Stimulated activated CD4-positive, alpha-beta T cell treated with anti-CD3 and anti-CD28 coated beads, Interleukin-12 subunit alpha, Interleukin-12 subunit beta, amount 100 ng/mL, for 48 hours (primary cell): ENCODE measurements around the gene LRRC51.

ENCODE experiments used
- DNase-seq, 3 donors: peaks; one replicate each; pipeline ENCODE4 v3.0.0-alpha.2; 2020; ENCODE audit warnings: low read depth in 2 of 3, low spot score in 1 of 3

Gene LRRC51

GRCh38 chr11:72069787-72070251 lies 10.8 kb upstream of the LRRC51 start:
- DNase-seq: no peak

- no peak for DNase-seq
These were observed 10.2 kb upstream of the LRRC51 start for GRCh38 chr11:72070491-72070890.

GRCh38 chr11:72072348-72072747 lies 8.3 kb upstream of the LRRC51 start:
- DNase-seq: no peak

- DNase-seq: no peak
These were observed 5.5 kb upstream of the LRRC51 start for GRCh38 chr11:72075109-72075508.

- no peak for DNase-seq
These were observed 4.9 kb upstream of the LRRC51 start for GRCh38 chr11:72075756-72076155.

- no peak for DNase-seq
These were observed 2.2 kb upstream of the LRRC51 start for GRCh38 chr11:72078477-72078876.

GRCh38 chr11:72079819-72080325 lies 778 bp upstream of the LRRC51 start:
- no peak for DNase-seq

GRCh38 chr11:72081184-72081644 lies 564 bp downstream of the LRRC51 start:
- DNase-seq: no peak

GRCh38 chr11:72081821-72082453 lies 1.3 kb downstream of the LRRC51 start:
- no peak for DNase-seq

GRCh38 chr11:72083414-72083813 lies 2.8 kb downstream of the LRRC51 start:
- DNase-seq: no peak

- no peak for DNase-seq
These were observed 3.4 kb downstream of the LRRC51 start for GRCh38 chr11:72084076-72084475.

GRCh38 chr11:72084965-72085364 lies 4.3 kb downstream of the LRRC51 start:
- DNase-seq: no peak

- no peak for DNase-seq
These were observed 5.1 kb downstream of the LRRC51 start for GRCh38 chr11:72085621-72086351.

GRCh38 chr11:72088076-72088808 lies 7.6 kb downstream of the LRRC51 start:
- no peak for DNase-seq

GRCh38 chr11:72091292-72091691 lies 10.6 kb downstream of the LRRC51 start:
- DNase-seq: peak in 2 of 3 donors; percentile 34 to 65

GRCh38 chr11:72098741-72099140 lies 18.1 kb downstream of the LRRC51 start:
- no peak for DNase-seq

- no peak for DNase-seq
These were observed 19.4 kb downstream of the LRRC51 start for GRCh38 chr11:72100009-72100408.

GRCh38 chr11:72100462-72100861 lies 19.8 kb downstream of the LRRC51 start:
- no peak for DNase-seq

- DNase-seq: no peak
These were observed 21.5 kb downstream of the LRRC51 start for GRCh38 chr11:72102162-72102561.

- DNase-seq: no peak
These were observed 21.9 kb downstream of the LRRC51 start for GRCh38 chr11:72102631-72102945.

GRCh38 chr11:72102946-72103753 lies 22.5 kb downstream of the LRRC51 start, which contains the start of gene LAMTOR1:
Gene LAMTOR1, minus strand, starts transcription at chr11:72103297. Its CDS starts 73 bp downstream, at chr11:72103224.
- peak; percentile 97 to 99 (median 98) for DNase-seq
